ENCODE measurements around the gene OR9I1. TPM values are rescaled to one million over a fixed set of nuclear protein-coding genes. Genes with fewer than 3 reads are reported as not detected.

Gene OR9I1, protein sequence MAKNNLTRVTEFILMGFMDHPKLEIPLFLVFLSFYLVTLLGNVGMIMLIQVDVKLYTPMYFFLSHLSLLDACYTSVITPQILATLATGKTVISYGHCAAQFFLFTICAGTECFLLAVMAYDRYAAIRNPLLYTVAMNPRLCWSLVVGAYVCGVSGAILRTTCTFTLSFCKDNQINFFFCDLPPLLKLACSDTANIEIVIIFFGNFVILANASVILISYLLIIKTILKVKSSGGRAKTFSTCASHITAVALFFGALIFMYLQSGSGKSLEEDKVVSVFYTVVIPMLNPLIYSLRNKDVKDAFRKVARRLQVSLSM
- not detected for total RNA-seq

DNA sequence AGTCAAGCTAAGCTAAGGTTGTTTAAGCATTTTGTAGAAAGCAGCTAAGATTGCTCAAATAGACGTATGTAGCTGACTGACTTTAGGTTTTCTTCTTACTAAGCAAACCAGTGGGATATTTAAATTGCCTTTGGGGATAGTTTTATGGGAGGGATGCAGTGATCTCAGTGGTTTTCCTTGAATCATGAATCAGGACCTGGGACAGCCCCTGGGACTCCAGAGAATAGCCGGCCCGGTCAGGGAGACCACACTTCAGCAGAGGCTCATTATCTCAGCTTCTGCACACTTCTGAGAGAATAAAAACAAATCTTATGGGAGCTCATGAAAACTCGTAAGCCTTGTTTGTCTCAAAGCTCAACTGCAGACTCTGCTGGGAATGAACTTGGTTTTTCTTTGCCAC lies at the start of gene OR9I1:
OR9I1 (minus strand) TSS at position 62 of the 400 bp plus-strand sequence. CDS start 6,086 bp downstream, outside the sequence.
- Histone ChIP-seq H3K27me3 (no peaks in the 10 kb centered on the region), H3K4me1 (no peaks in the 10 kb centered on the region), H3K9me3 (no peaks in the 10 kb centered on the region), H3K4me3 (no peak within 1 kb of the TSS), H3K36me3 (no peaks in the 10 kb centered on the region), H3K27ac (no peak within 1 kb of the TSS)
- DNase-seq = no peak
- TF ChIP-seq POLR2A (IDR thresholded peaks at IDR 0.05) (no peak), CTCF (IDR thresholded peaks at IDR 0.05) (no peak)

DNA sequence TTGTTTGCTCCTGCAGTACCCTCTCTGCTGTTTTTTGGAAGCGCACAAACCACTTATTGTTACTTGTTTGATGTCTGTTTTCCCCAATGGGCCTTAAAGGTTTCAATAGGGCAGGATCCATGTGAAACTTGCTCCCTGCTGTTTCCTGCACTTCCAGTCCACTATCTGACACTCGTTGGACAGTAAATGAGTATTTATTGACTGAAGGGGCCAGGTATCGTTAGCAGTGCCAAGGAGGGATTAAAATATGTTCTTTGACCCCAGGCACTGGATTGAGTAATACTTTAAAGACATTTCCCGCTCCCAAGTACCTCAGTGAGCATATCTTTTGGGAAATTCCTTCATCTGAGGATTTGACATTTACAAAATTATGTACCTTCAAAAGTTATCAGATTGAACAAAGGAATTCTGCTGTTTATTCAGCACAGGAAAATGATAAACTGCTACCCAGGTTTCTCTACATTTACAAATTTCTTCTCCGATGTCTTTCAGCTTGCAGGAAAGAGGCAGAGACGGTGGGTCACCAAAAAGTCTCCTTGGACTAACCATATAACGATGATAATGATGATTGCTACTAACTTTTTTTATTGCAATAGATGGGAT lies 40.3 kb upstream of the OR9I1 start:
- Histone ChIP-seq H3K4me3 (no peak overlapping the region), H3K27ac (peak overlapping the region in 2 of 4 donors; percentile 25 to 58), H3K9me3 (no peaks in the 10 kb centered on the region), H3K4me1 (peaks cover 0 to 26% (median 0%) of the 10 kb centered on the region in 4 donors), H3K36me3 (no peaks in the 10 kb centered on the region), H3K27me3 (no peaks in the 10 kb centered on the region)
- peak in 1 of 3 donors; percentile 47 for DNase-seq
- TF ChIP-seq CTCF (IDR thresholded peaks at IDR 0.05) (no peak), POLR2A (IDR thresholded peaks at IDR 0.05) (no peak)

- Histone ChIP-seq H3K9me3 (no peaks in the 10 kb centered on the region), H3K27me3 (no peaks in the 10 kb centered on the region), H3K27ac (peak overlapping the region in 2 of 4 donors; percentile 25 to 58), H3K4me1 (peaks cover 0 to 26% (median 0%) of the 10 kb centered on the region in 4 donors), H3K4me3 (no peak overlapping the region), H3K36me3 (no peaks in the 10 kb centered on the region)
- no peak for TF ChIP-seq POLR2A (IDR thresholded peaks at IDR 0.05)
- no peak for TF ChIP-seq CTCF (IDR thresholded peaks at IDR 0.05)
- DNase-seq = no peak
Measured at GRCh38 chr11:58164990-58165389, 39.7 kb upstream of the OR9I1 start.

DNA sequence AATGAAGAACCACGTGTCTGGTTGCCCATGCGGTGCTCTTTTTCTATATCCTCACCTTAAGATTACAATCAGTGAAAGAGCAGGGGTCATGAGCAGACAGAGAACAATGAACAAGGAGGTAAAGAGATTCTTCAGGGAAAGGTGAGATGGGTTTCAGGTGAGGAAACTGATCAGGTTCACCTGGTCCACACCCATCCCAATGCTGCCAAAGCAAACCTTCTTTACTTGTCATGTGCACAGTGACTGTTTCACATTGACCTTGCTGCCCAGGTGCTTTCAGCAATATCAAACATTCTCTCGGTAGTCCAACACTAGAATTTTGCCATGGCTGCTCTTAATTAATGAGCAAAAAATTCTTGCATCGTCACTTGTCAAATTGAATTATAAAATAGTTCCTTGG lies 39.1 kb upstream of the OR9I1 start:
- TF ChIP-seq POLR2A (IDR thresholded peaks at IDR 0.05) = no peak
- no peak for TF ChIP-seq CTCF (IDR thresholded peaks at IDR 0.05)
- no peak for DNase-seq
- H3K27ac ChIP-seq = peak overlapping the region in 2 of 4 donors; percentile 1 to 21

DNA sequence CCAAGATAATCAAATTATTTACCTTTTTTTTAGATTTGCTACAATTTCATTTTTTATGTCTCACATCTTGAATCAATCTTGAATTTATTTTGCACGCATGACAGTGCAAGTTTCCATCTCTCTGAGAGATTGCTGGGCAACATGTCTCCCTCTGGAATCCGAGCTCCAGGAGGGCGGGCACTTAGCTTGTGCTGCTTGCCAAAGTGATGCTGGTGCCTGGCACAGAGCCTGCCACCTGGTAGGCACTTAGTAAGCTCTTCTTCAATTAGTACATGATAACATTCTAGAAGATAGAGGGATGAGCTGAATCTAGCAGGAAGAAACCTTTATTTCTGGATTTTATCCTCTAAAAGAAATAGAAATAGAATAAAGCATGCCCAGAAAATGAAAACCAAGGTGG lies 27.5 kb upstream of the OR9I1 start:
- no peak overlapping the region for H3K4me3 ChIP-seq
- DNase-seq = no peak
- no peaks in the 10 kb centered on the region for H3K4me1 ChIP-seq
- H3K36me3 ChIP-seq = no peaks in the 10 kb centered on the region
- H3K9me3 ChIP-seq = no peaks in the 10 kb centered on the region
- H3K27ac ChIP-seq = no peak overlapping the region
- no peaks in the 10 kb centered on the region for H3K27me3 ChIP-seq
- TF ChIP-seq POLR2A (IDR thresholded peaks at IDR 0.05) = no peak

More for the DNA sequence above, 39.1 kb upstream of the OR9I1 start:
- Histone ChIP-seq H3K4me3 (no peak overlapping the region), H3K36me3 (no peaks in the 10 kb centered on the region), H3K9me3 (no peaks in the 10 kb centered on the region), H3K27me3 (no peaks in the 10 kb centered on the region), H3K4me1 (peaks cover 0 to 26% (median 0%) of the 10 kb centered on the region in 4 donors)

- TF ChIP-seq CTCF (IDR thresholded peaks at IDR 0.05) = no peak
- TF ChIP-seq POLR2A (IDR thresholded peaks at IDR 0.05) = no peak
- Histone ChIP-seq H3K27ac (no peak overlapping the region), H3K36me3 (no peaks in the 10 kb centered on the region), H3K4me1 (no peaks in the 10 kb centered on the region), H3K4me3 (no peak overlapping the region), H3K27me3 (no peaks in the 10 kb centered on the region), H3K9me3 (no peaks in the 10 kb centered on the region)
- DNase-seq = no peak
Measured at GRCh38 chr11:58142761-58143160, 17.4 kb upstream of the OR9I1 start.

All from Peyer's patch (tissue), 4 donors.